Tibial nerve (tissue), 4 donors: Measurements from ENCODE around the gene AFF3.

Source experiments
- CTCF ChIP-seq, 5 experiments: fragments of 200-600 bp in 3 of 5; fragments of 450-650 bp in 2 of 5; sonication (generic) in 3 of 5; IDR thresholded peaks; one replicate each; pipeline ENCODE4 v1.5.1; 2016 to 2019; ENCODE audit warnings: antibody characterized with exemption in 5 of 5, mild to moderate bottlenecking in 3 of 5, moderate library complexity in 2 of 5
- EP300 ChIP-seq, 2 donors: sonication (generic); formaldehyde crosslinking; IDR thresholded peaks; one replicate each; pipeline ENCODE4 v1.6.1; 2017; ENCODE audit warnings: antibody characterized with exemption in 2 of 2, mild to moderate bottlenecking in 1 of 2

GRCh38 chr2:100039291-100039980 is 103.0 kb downstream of the AFF3 start:
- TF ChIP-seq CTCF (IDR thresholded peaks at IDR 0.05) (no peak), EP300 (IDR thresholded peaks at IDR 0.05) (no peak)
